Measurements from ENCODE around the gene KLHL30. TPM values are rescaled to one million over a fixed set of nuclear protein-coding genes. Genes with fewer than 3 reads are reported as not detected.

The KLHL30 gene
- total RNA-seq, 2 experiments from 2014 or later: not detected

GRCh38 chr2:238139196-238140039, 950 bp downstream of the KLHL30 start:
- no peaks in the 10 kb centered on the region for H3K36me3 Mint-ChIP-seq (ENCODE audit: low read depth)
- no peak overlapping the region for H3K4me3 Mint-ChIP-seq
- no peaks in the 10 kb centered on the region for H3K9me3 Mint-ChIP-seq
- H3K4me1 Mint-ChIP-seq: peaks cover 2% of the 10 kb centered on the region
- DNase-seq: peak; percentile 36
- ChIA-PET POLR2A (no interaction called here), CTCF (interaction anchor here (0.7 to 1.3 kb wide), 4 partner anchors 124 to 282 kb away, joined by 3 to 9 read pairs (median 4); no protein-coding TSS in a partner anchor)
- no peak overlapping the region for H3K27ac Mint-ChIP-seq
- no peaks in the 10 kb centered on the region for H3K27me3 Mint-ChIP-seq

- POLR2A ChIA-PET: no interaction called here
- Mint-ChIP-seq H3K27me3 (no peaks in the 10 kb centered on the region), H3K27ac (no peak overlapping the region), H3K36me3 (ENCODE audit: low read depth) (no peaks in the 10 kb centered on the region), H3K9me3 (no peaks in the 10 kb centered on the region), H3K4me1 (peaks cover 2% of the 10 kb centered on the region), H3K4me3 (no peak overlapping the region)
- CTCF ChIA-PET: interaction anchor here (1.2 to 1.3 kb wide), 2 partner anchors 123 to 283 kb away, joined by 3 to 9 read pairs; no protein-coding TSS in a partner anchor
- no peak for DNase-seq
Observed at GRCh38 chr2:238140040-238140439, 1.6 kb downstream of the KLHL30 start.

GRCh38 chr2:238140721-238141540, 2.5 kb downstream of the KLHL30 start:
- no peak for DNase-seq
- CTCF ChIA-PET: interaction anchor here (1.4 kb wide), 1 partner anchor 282 kb away, joined by 3 read pairs; no protein-coding TSS in a partner anchor
- H3K27ac Mint-ChIP-seq: no peak overlapping the region
- H3K4me3 Mint-ChIP-seq: no peak overlapping the region
- H3K9me3 Mint-ChIP-seq: no peaks in the 10 kb centered on the region
- H3K36me3 Mint-ChIP-seq (ENCODE audit: low read depth): no peaks in the 10 kb centered on the region
- POLR2A ChIA-PET: no interaction called here
- H3K4me1 Mint-ChIP-seq: peaks cover 2% of the 10 kb centered on the region
- no peaks in the 10 kb centered on the region for H3K27me3 Mint-ChIP-seq

GRCh38 chr2:238141541-238142318, 3.3 kb downstream of the KLHL30 start:
- Mint-ChIP-seq H3K4me3 (no peak overlapping the region), H3K27me3 (no peaks in the 10 kb centered on the region), H3K36me3 (ENCODE audit: low read depth) (no peaks in the 10 kb centered on the region), H3K27ac (no peak overlapping the region), H3K4me1 (peaks cover 2% of the 10 kb centered on the region), H3K9me3 (no peaks in the 10 kb centered on the region)
- ChIA-PET CTCF (interaction anchor here (0.6 to 1.4 kb wide), 2 partner anchors 69 to 283 kb away, joined by 3 read pairs; no protein-coding TSS in a partner anchor), POLR2A (no interaction called here)
- no peak for DNase-seq

- no peak for DNase-seq
- H3K9me3 Mint-ChIP-seq: no peaks in the 10 kb centered on the region
- H3K27me3 Mint-ChIP-seq: no peaks in the 10 kb centered on the region
- H3K27ac Mint-ChIP-seq: no peak overlapping the region
- ChIA-PET POLR2A (no interaction called here), CTCF (interaction anchor here (1.4 kb wide), 1 partner anchor 284 kb away, joined by 3 read pairs; no protein-coding TSS in a partner anchor)
- H3K4me1 Mint-ChIP-seq: peaks cover 2% of the 10 kb centered on the region
- H3K36me3 Mint-ChIP-seq (ENCODE audit: low read depth): no peaks in the 10 kb centered on the region
- no peak overlapping the region for H3K4me3 Mint-ChIP-seq
Observed at GRCh38 chr2:238142382-238143205, 4.1 kb downstream of the KLHL30 start.

GRCh38 chr2:238143239-238143951, 4.9 kb downstream of the KLHL30 start:
- ChIA-PET POLR2A (no interaction called here), CTCF (interaction anchor here (1.1 kb wide), 1 partner anchor 11 kb away, joined by 3 read pairs; no protein-coding TSS in a partner anchor)
- no peak for DNase-seq
- Mint-ChIP-seq H3K9me3 (no peaks in the 10 kb centered on the region), H3K36me3 (ENCODE audit: low read depth) (no peaks in the 10 kb centered on the region), H3K27ac (no peak overlapping the region), H3K4me3 (no peak overlapping the region), H3K27me3 (no peaks in the 10 kb centered on the region), H3K4me1 (peaks cover 2% of the 10 kb centered on the region)

GRCh38 chr2:238144262-238144661, 5.8 kb downstream of the KLHL30 start:
- H3K4me3 Mint-ChIP-seq: no peak overlapping the region
- CTCF ChIA-PET: interaction anchor here (1.1 kb wide), 1 partner anchor 10 kb away, joined by 3 read pairs; no protein-coding TSS in a partner anchor
- H3K36me3 Mint-ChIP-seq (ENCODE audit: low read depth): no peaks in the 10 kb centered on the region
- POLR2A ChIA-PET: no interaction called here
- DNase-seq: no peak
- H3K27ac Mint-ChIP-seq: no peak overlapping the region
- no peaks in the 10 kb centered on the region for H3K27me3 Mint-ChIP-seq
- peaks cover 2% of the 10 kb centered on the region for H3K4me1 Mint-ChIP-seq
- no peaks in the 10 kb centered on the region for H3K9me3 Mint-ChIP-seq

GRCh38 chr2:238145046-238145445, 6.6 kb downstream of the KLHL30 start:
- Mint-ChIP-seq H3K9me3 (no peaks in the 10 kb centered on the region), H3K4me1 (peaks cover 2% of the 10 kb centered on the region), H3K4me3 (no peak overlapping the region), H3K36me3 (ENCODE audit: low read depth) (no peaks in the 10 kb centered on the region), H3K27ac (no peak overlapping the region), H3K27me3 (no peaks in the 10 kb centered on the region)
- DNase-seq: no peak
- ChIA-PET POLR2A (no interaction called here), CTCF (no interaction called here)

- ChIA-PET CTCF (no interaction called here), POLR2A (no interaction called here)
- H3K4me3 Mint-ChIP-seq: no peak overlapping the region
Observed at GRCh38 chr2:238145851-238146250, 7.4 kb downstream of the KLHL30 start.

GRCh38 chr2:238146884-238147544, 8.5 kb downstream of the KLHL30 start:
- H3K4me3 Mint-ChIP-seq: no peak overlapping the region
- ChIA-PET POLR2A (no interaction called here), CTCF (no interaction called here)
- H3K4me1 Mint-ChIP-seq: no peaks in the 10 kb centered on the region
- no peaks in the 10 kb centered on the region for H3K9me3 Mint-ChIP-seq
- H3K36me3 Mint-ChIP-seq (ENCODE audit: low read depth): no peaks in the 10 kb centered on the region
- H3K27me3 Mint-ChIP-seq: no peaks in the 10 kb centered on the region
- no peak overlapping the region for H3K27ac Mint-ChIP-seq
- DNase-seq: no peak

More at GRCh38 chr2:238145851-238146250, 7.4 kb downstream of the KLHL30 start:
- no peaks in the 10 kb centered on the region for H3K27me3 Mint-ChIP-seq
- H3K27ac Mint-ChIP-seq: no peak overlapping the region
- no peaks in the 10 kb centered on the region for H3K9me3 Mint-ChIP-seq
- no peak for DNase-seq
- peaks cover 2% of the 10 kb centered on the region for H3K4me1 Mint-ChIP-seq
- no peaks in the 10 kb centered on the region for H3K36me3 Mint-ChIP-seq (ENCODE audit: low read depth)

- Mint-ChIP-seq H3K4me3 (no peak overlapping the region), H3K27ac (no peak overlapping the region), H3K9me3 (no peaks in the 10 kb centered on the region), H3K27me3 (no peaks in the 10 kb centered on the region), H3K4me1 (no peaks in the 10 kb centered on the region), H3K36me3 (ENCODE audit: low read depth) (no peaks in the 10 kb centered on the region)
- no peak for DNase-seq
- ChIA-PET POLR2A (no interaction called here), CTCF (no interaction called here)
Observed at GRCh38 chr2:238148981-238149380, 10.5 kb downstream of the KLHL30 start.

Data from activated CD4-positive, alpha-beta memory T cell treated with anti-CD3 and anti-CD28 coated beads, Interleukin-2, amount 10 ng/mL, durations not matched to agents 7 days and 5 days (primary cell).